Measurements from ENCODE around the gene DUSP23.

- TF ChIP-seq EZH2 (IDR thresholded peaks at IDR 0.05; ENCODE audit: insufficient read depth, poor library complexity, severe bottlenecking) (no peak), EZH2phosphoT487 (IDR thresholded peaks at IDR 0.05; ENCODE audit: insufficient read depth, low read depth) (no peak)
These were observed 34.1 kb upstream of the DUSP23 start for GRCh38 chr1:159746666-159747065.

All from GM23248 (cell line).